GM21360 (cell line): Measurements from ENCODE around the gene NUP88.

ENCODE experiments used
- ATAC-seq: cut with Tn5 transposase; IDR thresholded peaks from one replicate; pipeline ENCODE4 v1.9.1; 2021; ENCODE audit warnings: mild to moderate bottlenecking, moderate library complexity; ENCODE audit not compliant: unreplicated experiment

The NUP88 gene

GRCh38 chr17:5361426-5361825 is 58.0 kb downstream of the NUP88 start:
- no peak for ATAC-seq

GRCh38 chr17:5355421-5356129 is 63.9 kb downstream of the NUP88 start:
- ATAC-seq = no peak

GRCh38 chr17:5354886-5355415 is 64.5 kb downstream of the NUP88 start:
- ATAC-seq = no peak

GRCh38 chr17:5354310-5354709 is 65.2 kb downstream of the NUP88 start:
- ATAC-seq = no peak

GRCh38 chr17:5352681-5353289 is 66.7 kb downstream of the NUP88 start:
- ATAC-seq = no peak

- no peak for ATAC-seq
Measured at GRCh38 chr17:5344914-5345313, 74.5 kb downstream of the NUP88 start.
